NB4 (cell line): Measurements from ENCODE around the gene EWSR1.

Experiments
- CTCF ChIP-seq: IDR thresholded peaks from one replicate; pipeline ENCODE4 v1.5.1; 2012; ENCODE audit warnings: low read depth, low read length
- POLR2A ChIP-seq: IDR thresholded peaks from 2 replicates; pipeline ENCODE4 v1.6.1; 2011; ENCODE audit warnings: mild to moderate bottlenecking; ENCODE audit not compliant: insufficient read length; ENCODE audit errors: extremely low read depth

GRCh38 chr22:29317827-29318454 lies 49.9 kb downstream of the EWSR1 start:
- TF ChIP-seq CTCF (no peak), POLR2A (no peak)
